SK-N-DZ (cell line): ENCODE data around the gene TMEM39A. TPM values are rescaled to one million over a fixed set of nuclear protein-coding genes. Genes with fewer than 3 reads are reported as not detected.

Source experiments
- DNase-seq: peaks from one replicate; pipeline ENCODE4 v3.0.0-alpha.2; 2015; ENCODE audit warnings: low spot score
- polyA plus RNA-seq, 2 experiments: library from polyadenylated mRNA; depleted of rRNA; stranded (reverse); fragments of >200 nt; gene quantifications; 2 replicates each; pipeline ENCODE4 v1.2.3, GENCODE V29; 2014

TMEM39A gene, protein sequence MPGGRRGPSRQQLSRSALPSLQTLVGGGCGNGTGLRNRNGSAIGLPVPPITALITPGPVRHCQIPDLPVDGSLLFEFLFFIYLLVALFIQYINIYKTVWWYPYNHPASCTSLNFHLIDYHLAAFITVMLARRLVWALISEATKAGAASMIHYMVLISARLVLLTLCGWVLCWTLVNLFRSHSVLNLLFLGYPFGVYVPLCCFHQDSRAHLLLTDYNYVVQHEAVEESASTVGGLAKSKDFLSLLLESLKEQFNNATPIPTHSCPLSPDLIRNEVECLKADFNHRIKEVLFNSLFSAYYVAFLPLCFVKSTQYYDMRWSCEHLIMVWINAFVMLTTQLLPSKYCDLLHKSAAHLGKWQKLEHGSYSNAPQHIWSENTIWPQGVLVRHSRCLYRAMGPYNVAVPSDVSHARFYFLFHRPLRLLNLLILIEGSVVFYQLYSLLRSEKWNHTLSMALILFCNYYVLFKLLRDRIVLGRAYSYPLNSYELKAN
- polyA plus RNA-seq (2014; cell fraction: cytosol; rRNA removed): 27.2 and 28.4 TPM in 2 replicates
- 60.2 and 90.7 TPM in 2 replicates for polyA plus RNA-seq (2014; cell fraction: nucleus; rRNA removed)

DNA sequence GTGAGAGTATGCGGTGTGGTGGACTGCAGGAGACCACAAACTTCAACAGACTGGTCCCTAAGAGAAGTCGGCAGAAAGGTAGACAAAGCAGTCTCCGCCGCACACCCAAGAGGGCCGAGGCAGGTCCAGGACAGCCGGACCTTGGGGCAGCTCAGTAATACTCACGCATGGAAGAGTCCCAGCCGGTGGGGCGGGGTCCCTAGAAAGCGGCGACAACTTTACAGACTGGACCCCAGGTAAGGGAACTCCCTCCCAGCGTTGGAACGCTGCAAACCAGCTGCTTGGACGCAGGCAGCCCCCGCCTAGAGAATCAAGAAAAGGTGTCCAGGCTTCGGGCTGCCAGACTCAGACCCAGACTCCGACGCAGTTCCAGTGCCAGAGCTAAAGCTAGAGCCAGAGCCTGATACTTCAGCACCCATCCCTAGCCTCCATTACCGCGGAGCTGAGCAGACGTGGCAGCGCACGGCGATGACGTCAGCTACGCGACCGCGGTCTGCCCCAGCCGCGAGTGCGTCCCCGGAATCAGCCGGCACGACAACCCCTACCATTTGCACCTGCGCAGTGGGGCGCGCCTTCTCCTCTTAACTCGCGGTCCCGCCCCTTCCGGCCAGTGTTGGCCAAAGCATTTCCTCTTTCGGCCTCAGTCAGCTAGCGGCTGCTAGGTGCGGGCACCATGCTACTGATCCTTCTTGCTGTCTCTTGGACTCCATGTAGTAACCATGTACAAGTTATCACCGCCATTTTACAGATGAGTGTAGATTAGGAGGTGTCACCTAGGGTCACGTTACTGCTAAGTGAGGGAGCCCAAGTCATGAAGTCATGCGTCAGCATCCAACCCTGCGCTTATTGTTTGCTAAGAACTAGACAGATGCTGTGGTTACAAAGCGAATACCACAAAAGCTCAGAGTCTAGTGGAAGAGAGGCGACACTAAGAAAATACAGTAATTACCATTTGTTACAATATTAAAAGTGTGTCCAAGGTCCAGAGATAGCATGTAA lies at the start of gene TMEM39A:
Gene TMEM39A, minus strand, starts transcription at position 445 of the 999 bp plus-strand sequence. CDS start 1,541 bp downstream, outside the sequence.
- DNase-seq: peak; percentile 98

DNA sequence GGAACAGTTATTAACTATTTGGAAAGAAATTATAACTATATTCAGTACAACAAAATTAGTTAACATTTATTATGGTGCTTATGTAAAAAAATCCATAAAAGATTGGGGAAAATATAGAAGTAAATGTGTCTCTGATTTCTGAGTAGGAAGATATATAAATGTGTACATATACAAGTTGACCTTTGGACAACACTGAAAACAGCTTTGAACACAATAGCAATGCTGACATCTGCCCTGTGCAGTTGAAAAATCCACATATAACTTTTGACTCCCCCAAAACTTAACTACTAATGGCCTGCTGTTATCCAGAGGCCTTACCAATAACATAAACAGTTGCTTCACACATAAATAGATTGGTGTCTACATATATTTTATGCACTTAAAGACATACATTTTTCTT lies 47.3 kb upstream of the TMEM39A start:
- no peak for DNase-seq

DNA sequence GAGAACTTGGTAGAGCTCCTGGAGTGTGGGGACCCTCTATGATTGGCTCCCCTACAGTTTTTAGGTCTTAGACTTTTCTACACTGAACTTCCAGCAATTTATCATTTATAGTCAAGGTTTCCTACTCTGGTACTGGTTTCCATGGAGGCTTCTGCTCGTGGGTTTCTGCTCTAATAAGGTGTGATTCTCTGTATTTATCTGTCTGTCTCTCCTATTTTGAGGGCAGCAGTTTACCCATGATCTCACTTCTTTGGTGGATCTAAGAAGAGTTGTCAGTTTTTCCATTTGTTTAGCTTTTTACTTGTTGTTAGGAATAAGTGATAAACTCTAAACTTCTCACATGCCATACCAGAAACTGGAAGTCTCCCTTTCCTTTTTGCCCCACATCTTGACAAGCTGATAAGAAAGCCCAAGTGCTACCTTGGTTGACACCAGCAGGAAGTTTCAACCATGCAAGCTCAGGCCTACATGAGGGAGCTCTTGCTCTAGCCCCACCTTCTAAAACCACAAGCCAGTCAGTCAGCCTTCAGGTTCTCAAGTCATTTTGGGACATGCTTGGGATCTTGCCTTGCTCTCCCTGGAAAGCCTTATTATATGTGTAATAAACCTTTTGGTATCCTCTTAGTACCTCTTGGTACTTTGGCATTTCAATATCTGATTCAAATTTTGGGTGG lies 44.9 kb upstream of the TMEM39A start:
- DNase-seq: no peak

DNA sequence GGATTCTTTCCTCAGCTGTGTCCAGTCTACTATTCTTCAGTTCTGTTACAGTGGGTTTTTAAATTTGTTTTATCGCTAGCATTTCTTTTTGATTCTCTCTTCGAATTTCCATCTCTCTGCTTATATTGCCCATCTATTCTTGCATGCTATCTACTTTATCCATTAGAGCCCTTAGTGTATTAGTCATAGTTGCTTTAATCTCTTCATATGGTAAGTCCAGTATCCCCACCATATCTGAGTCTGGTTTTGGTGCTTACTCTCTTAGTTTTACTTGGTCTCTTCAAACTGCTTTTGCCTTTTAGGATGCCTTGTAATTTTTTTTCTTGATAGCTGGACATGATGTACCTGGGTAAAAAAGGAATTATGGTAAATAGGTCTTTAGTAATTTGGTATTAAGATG lies 44.0 kb upstream of the TMEM39A start:
- DNase-seq: no peak

DNA sequence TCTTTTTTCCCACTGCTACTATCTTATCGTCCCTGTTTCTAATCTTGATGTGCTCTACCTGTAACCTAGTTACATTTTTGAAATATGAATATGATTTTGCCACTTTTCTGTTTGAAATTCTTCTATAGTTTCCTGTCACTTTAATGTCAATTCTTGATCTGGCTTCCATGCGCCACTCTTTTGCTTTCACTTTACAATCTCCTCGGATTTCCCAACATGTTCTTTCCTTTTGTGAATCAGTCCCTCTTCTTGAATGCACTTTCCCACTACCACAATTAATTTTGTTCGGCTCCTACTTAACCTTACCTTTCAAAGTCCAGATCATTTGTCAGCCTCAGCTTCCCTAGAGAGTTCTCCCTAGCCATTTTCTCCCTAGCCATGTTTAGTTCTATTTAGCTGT lies 43.2 kb upstream of the TMEM39A start:
- no peak for DNase-seq

DNA sequence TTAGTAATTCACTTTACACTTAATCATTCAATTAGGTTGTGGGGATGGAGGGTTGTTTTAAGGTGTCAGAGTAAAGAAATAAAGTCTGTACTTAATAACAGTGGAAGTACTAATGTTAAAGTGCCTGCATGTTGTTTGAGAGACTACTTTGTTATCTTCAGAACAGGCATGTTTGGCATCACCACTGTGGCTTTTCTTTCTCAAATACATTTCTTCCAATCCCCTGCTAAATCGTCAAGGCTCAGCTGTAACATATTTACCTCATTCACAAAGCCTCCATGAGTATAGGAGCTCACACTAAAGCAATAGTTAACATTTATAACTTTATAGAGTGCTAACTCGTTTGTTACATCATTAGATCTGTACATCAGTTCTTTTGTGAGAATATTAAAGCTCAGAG lies 37.5 kb upstream of the TMEM39A start:
- no peak for DNase-seq

DNA sequence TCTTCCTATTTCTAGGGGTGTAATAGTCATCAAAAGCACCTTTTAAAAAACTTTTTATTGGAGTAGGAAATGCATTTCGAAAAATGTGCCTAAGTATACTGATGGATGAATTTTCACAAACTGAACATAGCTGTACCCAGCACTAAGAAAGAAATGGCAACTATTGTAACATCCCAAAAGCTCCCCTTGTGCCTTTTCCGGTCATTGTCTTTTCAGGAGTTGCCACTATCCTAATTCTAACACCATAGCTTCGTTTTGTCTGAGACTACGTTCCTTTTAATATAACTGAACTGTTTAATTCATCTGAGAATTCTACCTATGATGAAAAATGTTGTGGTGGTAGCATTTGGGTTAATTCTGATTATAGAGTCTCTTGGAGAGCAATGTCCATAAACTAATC lies 36.9 kb upstream of the TMEM39A start:
- DNase-seq: no peak

DNA sequence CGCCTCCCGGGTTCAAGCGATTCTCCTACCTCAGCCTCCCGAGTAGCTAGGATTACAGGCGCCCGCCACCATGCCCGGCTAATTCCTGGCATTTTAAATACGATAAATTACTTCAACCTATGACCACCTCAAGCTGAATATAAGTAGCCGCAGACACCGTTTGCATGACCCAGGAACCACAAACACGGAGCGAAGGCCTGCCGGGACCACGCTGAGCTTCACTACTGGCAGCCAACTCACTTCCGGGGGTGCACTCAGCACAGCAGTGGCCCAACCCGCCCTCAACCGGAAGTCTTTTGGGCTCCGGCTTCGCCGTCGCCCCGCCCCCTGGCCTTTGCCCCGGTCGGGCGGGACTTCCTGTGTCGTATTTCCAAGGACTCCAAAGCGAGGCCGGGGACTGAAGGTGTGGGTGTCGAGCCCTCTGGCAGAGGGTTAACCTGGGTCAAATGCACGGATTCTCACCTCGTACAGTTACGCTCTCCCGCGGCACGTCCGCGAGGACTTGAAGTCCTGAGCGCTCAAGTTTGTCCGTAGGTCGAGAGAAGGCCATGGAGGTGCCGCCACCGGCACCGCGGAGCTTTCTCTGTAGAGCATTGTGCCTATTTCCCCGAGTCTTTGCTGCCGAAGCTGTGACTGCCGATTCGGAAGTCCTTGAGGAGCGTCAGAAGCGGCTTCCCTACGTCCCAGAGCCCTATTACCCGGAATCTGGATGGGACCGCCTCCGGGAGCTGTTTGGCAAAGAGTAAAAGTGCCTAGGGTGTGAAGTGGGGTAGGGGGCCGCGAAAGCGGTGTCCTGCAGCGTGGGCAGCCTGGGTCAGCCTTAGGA lies 35.0 kb upstream of the TMEM39A start, which contains the start of gene TIMMDC1:
Gene TIMMDC1, plus strand, starts transcription at position 362 of the 826 bp plus-strand sequence. Its CDS starts 187 bp downstream, at position 549.
- peak; percentile 96 for DNase-seq

DNA sequence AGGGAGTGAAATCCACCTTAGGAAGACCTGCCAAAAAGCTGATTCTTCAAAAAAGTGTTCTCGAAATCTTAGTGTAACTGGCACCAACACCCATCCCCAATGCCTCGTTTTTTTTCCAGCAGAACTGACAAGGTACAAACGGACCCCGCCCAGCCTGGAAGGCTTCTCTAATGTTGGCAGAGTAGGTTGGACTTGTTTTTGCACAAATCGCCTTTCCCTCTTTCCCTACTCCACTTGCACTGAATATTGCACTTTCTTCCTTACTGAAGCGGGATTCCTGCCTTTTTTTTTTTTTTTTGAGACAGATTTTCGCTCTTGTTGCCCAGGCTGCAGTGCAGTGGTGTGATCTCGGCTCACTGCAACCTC lies 34.4 kb upstream of the TMEM39A start:
- DNase-seq: peak; percentile 17

DNA sequence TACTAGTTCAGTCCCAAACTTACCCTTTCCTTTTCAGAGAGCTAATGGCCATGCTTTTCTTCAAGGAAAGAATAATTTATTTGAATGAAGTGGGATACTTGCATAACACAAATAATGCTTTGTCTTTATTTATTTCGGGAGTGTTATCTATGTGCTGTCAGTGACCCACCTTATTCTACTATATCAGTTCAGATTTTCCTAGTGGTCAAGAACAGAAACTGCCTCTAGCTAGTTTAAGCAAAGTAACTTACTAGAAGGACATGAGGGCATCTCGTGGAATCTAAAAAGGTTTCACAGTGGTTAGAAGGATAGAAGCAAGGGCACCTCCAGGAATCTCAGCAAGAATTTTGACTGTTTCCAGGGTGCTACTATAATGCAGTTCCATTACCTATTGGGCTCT lies 31.2 kb upstream of the TMEM39A start:
- DNase-seq: no peak

DNA sequence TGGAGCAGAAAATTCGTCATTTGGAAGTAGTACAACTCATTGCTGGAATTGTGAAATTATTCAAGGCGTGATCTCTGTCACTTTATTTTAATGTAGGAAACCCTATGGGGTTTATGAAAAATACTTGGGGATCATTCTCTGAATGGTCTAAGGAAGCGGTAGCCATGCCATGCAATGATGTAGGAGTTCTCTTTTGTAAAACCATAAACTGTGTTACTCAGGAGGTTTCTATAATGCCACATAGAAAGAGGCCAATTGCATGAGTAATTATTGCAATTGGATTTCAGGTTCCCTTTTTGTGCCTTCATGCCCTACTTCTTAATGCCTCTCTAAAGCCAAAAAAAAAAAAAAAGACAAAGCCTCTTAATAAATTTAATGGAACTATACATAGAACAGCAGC lies 29.4 kb upstream of the TMEM39A start:
- no peak for DNase-seq

DNA sequence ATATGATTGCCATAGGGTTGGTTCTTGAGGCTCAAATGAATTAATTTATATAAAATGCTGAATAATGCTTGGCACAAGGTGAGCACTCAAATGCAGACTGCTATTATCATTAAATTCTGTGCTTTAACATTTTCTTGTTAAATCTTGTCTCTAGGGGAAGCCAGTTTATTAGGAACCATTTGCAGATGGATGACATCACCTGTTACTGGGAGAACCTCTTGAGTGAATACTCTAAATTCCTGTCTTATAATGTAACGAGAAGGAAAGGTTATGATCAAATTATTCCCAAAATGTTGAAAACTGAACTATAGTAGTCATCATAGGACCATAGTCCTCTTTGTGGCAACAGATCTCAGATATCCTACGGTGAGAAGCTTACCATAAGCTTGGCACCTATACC lies 28.7 kb upstream of the TMEM39A start:
- no peak for DNase-seq

DNA sequence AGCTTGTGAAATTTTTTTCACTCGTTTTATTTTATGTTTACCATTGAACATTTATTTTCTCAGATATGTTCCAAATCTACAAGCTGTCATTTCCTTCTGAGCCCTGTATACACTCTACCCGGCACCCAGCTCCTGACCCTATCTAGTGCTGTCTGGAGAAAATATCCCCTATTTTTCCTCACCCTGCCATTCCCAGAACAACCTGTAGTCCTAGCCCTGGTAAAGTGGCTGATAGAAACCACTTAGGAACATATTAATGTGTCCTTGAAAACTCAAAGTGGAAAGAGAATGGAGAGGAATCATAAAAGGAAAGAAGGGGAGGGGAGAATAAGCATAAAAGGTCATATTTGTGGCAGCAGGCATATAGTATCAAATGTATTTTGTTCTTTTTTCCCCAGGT lies 26.7 kb upstream of the TMEM39A start:
- no peak for DNase-seq

DNA sequence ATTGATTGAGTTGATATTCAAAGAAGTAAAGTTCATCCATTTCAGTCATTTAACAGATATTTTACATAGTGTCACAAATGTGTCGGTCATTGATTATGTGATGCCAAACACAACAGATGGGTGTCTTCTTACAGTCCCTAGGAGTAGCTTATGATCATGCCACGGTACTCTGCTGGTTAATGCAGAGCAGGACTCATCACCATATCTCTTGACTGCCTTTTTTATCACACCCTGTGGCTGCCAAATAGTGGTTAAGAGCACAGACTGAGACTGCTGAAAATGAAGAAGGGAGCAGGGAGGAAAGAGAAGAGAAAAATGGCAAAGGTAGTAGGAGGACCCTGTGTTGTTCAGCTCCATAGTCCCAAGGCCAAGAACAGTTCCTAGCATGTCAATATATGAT lies 22.1 kb upstream of the TMEM39A start:
- no peak for DNase-seq

DNA sequence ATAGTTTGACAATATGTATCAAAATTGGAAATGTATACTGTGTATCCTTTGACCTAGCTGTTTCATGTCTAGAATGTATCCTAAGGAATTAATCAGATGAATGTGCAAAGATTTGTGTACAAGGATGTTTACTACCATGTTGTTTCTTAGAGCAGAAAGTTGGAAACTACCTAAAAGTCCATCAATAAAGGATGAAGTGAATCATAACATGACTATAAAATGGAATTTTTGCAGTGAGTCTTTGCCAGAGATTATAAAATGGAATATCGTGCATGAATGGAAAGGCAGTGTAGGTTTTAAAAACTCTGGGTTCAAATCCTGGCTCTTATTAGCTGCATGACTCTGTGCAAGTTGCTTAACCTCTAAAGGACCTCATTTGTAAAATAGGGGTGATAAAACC lies 19.7 kb upstream of the TMEM39A start:
- no peak for DNase-seq

DNA sequence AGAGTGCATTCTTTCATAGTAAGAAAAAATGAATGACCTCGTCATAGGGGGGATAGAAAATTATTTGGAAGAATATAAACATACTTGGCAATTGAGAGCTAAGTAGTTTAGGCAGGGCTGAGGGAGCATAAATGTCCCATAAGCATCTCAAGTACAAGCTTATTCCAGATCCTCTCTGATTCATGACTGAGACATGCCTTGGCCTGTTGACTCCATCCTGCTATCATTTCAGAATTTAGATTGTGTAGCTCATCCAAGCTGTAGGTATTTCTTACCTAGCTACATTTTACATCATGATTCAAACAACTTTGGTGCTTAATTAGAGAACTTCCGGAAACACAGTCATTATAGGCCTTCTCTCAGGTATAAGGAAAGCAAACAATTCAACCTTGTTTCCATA lies 17.7 kb upstream of the TMEM39A start:
- no peak for DNase-seq

DNA sequence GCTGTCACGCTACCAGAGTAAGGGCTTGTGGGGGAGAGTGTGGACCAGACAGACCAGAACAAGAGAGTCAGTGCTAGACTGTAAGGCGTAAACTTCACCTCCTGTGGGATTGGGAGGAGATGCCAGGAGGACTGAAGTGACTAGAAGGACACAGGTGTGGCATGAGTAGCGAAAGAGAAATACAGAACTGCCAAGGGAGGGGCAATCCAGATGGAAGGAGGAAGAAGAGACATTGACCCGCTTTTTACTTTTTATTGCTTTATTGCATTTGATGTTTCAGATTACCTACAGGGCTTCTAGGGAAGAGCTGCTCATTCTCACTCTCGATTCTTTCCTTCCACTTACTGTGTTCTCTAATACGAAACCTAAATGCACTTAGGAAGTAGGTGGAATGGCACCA lies 7.5 kb upstream of the TMEM39A start:
- DNase-seq: no peak

DNA sequence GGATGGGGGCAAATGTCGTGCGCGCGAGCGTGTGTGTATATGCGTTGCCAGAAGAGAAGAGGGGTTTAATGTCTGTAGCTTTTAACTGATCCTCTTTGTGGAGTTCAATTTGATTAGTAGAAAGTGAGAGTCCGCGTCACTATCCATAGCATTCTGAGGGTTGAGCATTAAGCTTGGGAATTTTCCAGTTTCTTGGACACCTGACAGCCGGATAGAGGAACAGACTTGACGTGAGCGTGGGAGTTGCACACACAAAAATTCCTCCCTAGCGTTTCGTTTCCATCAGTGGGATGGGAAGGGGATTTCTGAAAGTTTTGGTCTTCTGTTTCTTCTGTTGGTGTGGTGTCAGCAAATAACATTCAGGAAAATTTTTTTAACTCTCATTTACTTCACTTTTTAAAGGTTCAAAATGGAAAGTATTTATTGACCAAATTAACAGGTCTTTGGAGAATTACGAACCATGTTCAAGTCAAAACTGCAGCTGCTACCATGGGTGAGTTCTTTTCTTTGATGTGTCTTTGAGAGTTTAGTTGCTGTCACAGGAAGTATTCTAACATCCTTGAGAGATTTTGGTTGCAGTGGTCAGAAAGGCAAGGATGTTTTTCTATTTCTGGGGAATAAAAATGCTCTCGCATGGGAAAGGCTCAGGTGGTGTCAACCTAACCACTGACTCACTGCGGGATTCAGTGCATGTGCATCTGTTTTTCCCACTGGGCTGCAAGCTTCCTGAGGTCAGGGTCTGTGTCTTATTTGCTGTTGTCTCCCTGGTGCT lies 6.2 kb upstream of the TMEM39A start:
- DNase-seq: no peak

DNA sequence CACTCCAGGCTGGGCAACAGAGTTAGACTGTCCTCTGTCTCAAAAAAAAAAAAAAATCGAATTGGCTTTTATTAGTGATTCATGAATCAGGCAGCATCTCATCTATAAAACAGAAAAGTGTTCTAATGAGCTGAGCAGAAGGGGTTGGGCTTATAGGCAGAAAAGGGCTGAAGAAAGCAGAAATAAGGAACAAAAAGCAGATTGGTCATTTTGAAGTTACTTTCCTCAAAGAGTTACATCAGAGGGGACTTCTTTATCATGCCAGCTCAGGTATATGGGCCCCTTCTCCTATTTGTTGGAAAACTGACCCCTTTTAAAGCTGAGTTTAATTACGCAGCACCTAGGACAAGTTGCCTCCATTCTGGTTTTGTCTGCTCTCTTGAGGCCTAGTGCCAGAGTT lies 4.6 kb upstream of the TMEM39A start:
- DNase-seq: no peak

DNA sequence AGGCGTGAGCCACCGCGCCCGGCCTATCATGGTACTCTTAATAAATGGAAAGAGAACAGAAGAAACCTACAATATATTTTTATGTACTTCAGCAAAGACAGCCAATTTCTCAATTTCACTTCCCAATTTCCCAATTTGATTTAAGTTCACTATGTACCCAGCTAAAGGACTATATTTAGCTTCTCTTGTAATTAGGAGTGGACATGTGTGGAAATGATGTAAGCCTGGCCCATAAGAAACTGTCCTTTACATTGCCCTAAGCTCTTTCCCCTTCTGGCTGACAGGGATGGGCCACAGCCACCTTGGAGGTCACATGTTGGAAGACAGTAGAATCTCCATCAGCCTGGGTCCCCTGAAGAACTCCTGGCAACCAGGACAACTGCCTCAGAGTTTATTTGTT lies 6.2 kb downstream of the TMEM39A start:
- no peak for DNase-seq
